Sigmoid colon (tissue), 7 donors: Measurements from ENCODE around the gene ST8SIA2. TPM values are rescaled to one million over a fixed set of nuclear protein-coding genes. Genes with fewer than 3 reads are reported as not detected.

Experiments
- DNase-seq: peaks from one replicate; pipeline ENCODE4 v3.0.0-alpha.2; 2019
- H3K27ac ChIP-seq, 4 donors: fragments of 200-600 bp; sonication (generic); one replicate each; pipeline ENCODE4 v1.5.1; 2016 to 2019; ENCODE audit warnings: mild to moderate bottlenecking in 1 of 4
- H3K27me3 ChIP-seq, 3 donors: fragments of 200-600 bp; sonication (generic); one replicate each; pipeline ENCODE4 v1.5.1; 2019; ENCODE audit warnings: mild to moderate bottlenecking in 1 of 3
- H3K36me3 ChIP-seq, 4 donors: fragments of 200-600 bp; sonication (generic); one replicate each; pipeline ENCODE4 v1.5.1; 2016 to 2019
- H3K4me1 ChIP-seq, 4 donors: fragments of 200-600 bp; sonication (generic); one replicate each; pipeline ENCODE4 v1.5.1; 2017 to 2019
- H3K4me3 ChIP-seq, 4 donors: fragments of 200-600 bp; sonication (generic); one replicate each; pipeline ENCODE4 v1.5.1; 2017 to 2019; ENCODE audit warnings: mild to moderate bottlenecking in 2 of 4, moderate library complexity in 1 of 4
- H3K9me3 ChIP-seq, 4 donors: fragments of 200-600 bp in 3 of 4; sonication (generic) in 3 of 4; one replicate each; pipeline versions ENCODE4 v1.5.1 to v1.6.1; 2013 to 2019
- EP300 ChIP-seq, 4 donors: sonication (generic); formaldehyde crosslinking; IDR thresholded peaks; one replicate each; pipeline ENCODE4 v1.6.1; 2017; ENCODE audit warnings: antibody characterized with exemption in 4 of 4
- POLR2A ChIP-seq, 2 donors: fragments of 450-650 bp; IDR thresholded peaks; one replicate each; pipeline ENCODE4 v1.6.1; 2016; ENCODE audit warnings: antibody characterized with exemption in 2 of 2, mild to moderate bottlenecking in 2 of 2, moderate library complexity in 2 of 2
- POLR2AphosphoS5 ChIP-seq, 4 donors: sonication (generic); formaldehyde crosslinking; IDR thresholded peaks; one replicate each; pipeline ENCODE4 v1.6.1; 2017; ENCODE audit warnings: antibody characterized with exemption in 4 of 4
- WGBS, 2 donors: extraction: QIAGEN DNeasy Blood & Tissue Kit; methylation state at CpG; one replicate each; pipeline ENCODE4 v1.1.7; 2013; 5-methylcytosine and 5-hydroxymethylcytosine counted together
- intact Hi-C: fragments of 100-400 bp; cut with DNase I; formaldehyde crosslinking; loops from one replicate; pipeline ENCODE4 v1.15.1; 2023
- polyA plus RNA-seq, 3 donors: library from polyadenylated mRNA; stranded (reverse); fragments of 200-250 nt; gene quantifications; one replicate each; pipeline ENCODE4 v1.2.3, GENCODE V29; 2013
- total RNA-seq, 4 donors: library from RNA; depleted of rRNA; stranded (reverse); fragments of >200 nt; gene quantifications; one replicate each; pipeline ENCODE4 v1.1.0, GENCODE V29; 2016
- TF ChIP-seq, protein P1 (sequence below), 4 experiments: fragments of 450-650 bp in 3 of 4; fragments of 200-600 bp in 1 of 4; IDR thresholded peaks; one replicate each; pipeline ENCODE4 v1.5.1; 2016 to 2019; ENCODE audit warnings: antibody characterized with exemption in 4 of 4, mild to moderate bottlenecking in 3 of 4, moderate library complexity in 2 of 4
- donor health status: healthy with polysubstance abuse.
- donor health status: Bipolar disorder and iron deficiency.
- donor health status: healthy.

The ST8SIA2 gene
- total RNA-seq (under 1 TPM in 3 of 4 donors, not detected in 1; under 0.01 to 0.71 (median 0.16) TPM), polyA plus RNA-seq (under 1 TPM in 2 of 3 donors, not detected in 1; under 0.01 to 0.23 TPM)

GRCh38 chr15:92393071-92393979 is at the start of gene ST8SIA2:
Gene ST8SIA2 (plus strand): TSS chr15:92393881. CDS start chr15:92394065, 184 bp downstream.
- Histone ChIP-seq H3K36me3 (no peaks in the 10 kb centered on the region), H3K9me3 (no peaks in the 10 kb centered on the region), H3K4me3 (peak within 1 kb of the TSS in 3 of 4 donors; percentile 12 to 37 (median 30)), H3K27me3 (peaks cover 25 to 63% (median 46%) of the 10 kb centered on the region in 3 donors), H3K27ac (no peak within 1 kb of the TSS), H3K4me1 (peaks cover 0 to 18% (median 17%) of the 10 kb centered on the region in 4 donors)
- DNase-seq, result no peak
- intact Hi-C loops, result no loop called here
- TF ChIP-seq POLR2A (IDR thresholded peaks at IDR 0.05) (no peak), POLR2AphosphoS5 (IDR thresholded peaks at IDR 0.05) (no peak), EP300 (IDR thresholded peaks at IDR 0.05) (no peak)
- TF ChIP-seq, protein P1, sequence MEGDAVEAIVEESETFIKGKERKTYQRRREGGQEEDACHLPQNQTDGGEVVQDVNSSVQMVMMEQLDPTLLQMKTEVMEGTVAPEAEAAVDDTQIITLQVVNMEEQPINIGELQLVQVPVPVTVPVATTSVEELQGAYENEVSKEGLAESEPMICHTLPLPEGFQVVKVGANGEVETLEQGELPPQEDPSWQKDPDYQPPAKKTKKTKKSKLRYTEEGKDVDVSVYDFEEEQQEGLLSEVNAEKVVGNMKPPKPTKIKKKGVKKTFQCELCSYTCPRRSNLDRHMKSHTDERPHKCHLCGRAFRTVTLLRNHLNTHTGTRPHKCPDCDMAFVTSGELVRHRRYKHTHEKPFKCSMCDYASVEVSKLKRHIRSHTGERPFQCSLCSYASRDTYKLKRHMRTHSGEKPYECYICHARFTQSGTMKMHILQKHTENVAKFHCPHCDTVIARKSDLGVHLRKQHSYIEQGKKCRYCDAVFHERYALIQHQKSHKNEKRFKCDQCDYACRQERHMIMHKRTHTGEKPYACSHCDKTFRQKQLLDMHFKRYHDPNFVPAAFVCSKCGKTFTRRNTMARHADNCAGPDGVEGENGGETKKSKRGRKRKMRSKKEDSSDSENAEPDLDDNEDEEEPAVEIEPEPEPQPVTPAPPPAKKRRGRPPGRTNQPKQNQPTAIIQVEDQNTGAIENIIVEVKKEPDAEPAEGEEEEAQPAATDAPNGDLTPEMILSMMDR (IDR thresholded peaks at IDR 0.05), result no peak
- WGBS, 2 donors, result 3 to 5% methylated on average over 78 of the region's 78 CpGs

DNA sequence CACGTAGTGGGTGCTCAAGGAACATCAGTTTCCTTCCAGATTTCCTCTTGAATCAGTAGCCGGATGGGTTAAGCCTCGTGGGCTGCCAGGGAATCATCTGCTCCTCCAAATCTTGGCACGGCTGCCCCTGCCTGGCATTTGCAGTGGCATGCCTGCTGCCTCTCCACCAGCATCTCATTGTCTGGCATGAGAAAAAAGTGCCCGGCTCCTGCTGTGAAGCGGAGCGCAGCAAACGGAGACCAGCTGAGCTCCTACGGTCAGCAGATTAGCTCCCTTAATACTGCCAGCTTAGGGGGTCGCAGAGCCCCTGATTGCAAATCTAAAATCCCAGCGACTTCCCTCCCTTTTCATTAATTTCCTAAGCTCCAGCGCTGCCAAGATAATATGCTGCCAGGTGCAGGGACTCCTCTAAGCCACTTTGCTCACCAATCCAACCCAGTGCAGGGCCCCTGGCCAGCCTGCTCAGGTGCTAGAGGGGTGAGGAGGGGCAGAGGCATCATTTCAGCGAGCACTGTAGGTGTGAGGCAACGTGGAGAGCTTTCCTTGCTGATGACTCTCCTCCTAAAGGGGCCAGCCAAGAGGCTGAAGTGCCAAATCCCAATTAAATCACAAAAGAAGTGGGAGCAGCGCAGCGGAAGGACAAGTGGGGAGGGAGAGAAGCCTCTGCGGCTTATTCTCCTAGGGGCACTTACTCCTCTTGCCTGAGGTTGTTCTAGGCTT is 49.6 kb upstream of the ST8SIA2 start:
- H3K4me3 ChIP-seq, result no peak overlapping the region
- H3K27me3 ChIP-seq, result peaks cover 0 to 3% (median 0%) of the 10 kb centered on the region in 3 donors
- H3K36me3 ChIP-seq, result no peaks in the 10 kb centered on the region
- H3K4me1 ChIP-seq, result peaks cover 0 to 6% (median 2%) of the 10 kb centered on the region in 4 donors
- 57 to 71% methylated on average over 17 of the region's 17 CpGs for WGBS, 2 donors
- TF ChIP-seq POLR2AphosphoS5 (IDR thresholded peaks at IDR 0.05) (no peak), EP300 (IDR thresholded peaks at IDR 0.05) (no peak), POLR2A (IDR thresholded peaks at IDR 0.05) (no peak)
- TF ChIP-seq, protein P1 (IDR thresholded peaks at IDR 0.05), result no peak
- no peak overlapping the region for H3K27ac ChIP-seq
- H3K9me3 ChIP-seq, result no peaks in the 10 kb centered on the region
- no peak for DNase-seq
- intact Hi-C loops, result no loop called here

- peaks cover 0 to 6% (median 2%) of the 10 kb centered on the region in 4 donors for H3K4me1 ChIP-seq
- H3K27me3 ChIP-seq, result peaks cover 0 to 3% (median 0%) of the 10 kb centered on the region in 3 donors
- intact Hi-C loops, result no loop called here
- no peak overlapping the region for H3K27ac ChIP-seq
- peaks cover 0 to 3% (median 0%) of the 10 kb centered on the region in 4 donors for H3K9me3 ChIP-seq
- no peak for DNase-seq
- TF ChIP-seq EP300 (IDR thresholded peaks at IDR 0.05) (no peak), POLR2AphosphoS5 (IDR thresholded peaks at IDR 0.05) (no peak), POLR2A (IDR thresholded peaks at IDR 0.05) (no peak)
- TF ChIP-seq, protein P1 (IDR thresholded peaks at IDR 0.05), result no peak
- no peaks in the 10 kb centered on the region for H3K36me3 ChIP-seq
- H3K4me3 ChIP-seq, result no peak overlapping the region
These were observed 47.6 kb upstream of the ST8SIA2 start for GRCh38 chr15:92346063-92346462.

- H3K27me3 ChIP-seq, result no peaks in the 10 kb centered on the region
- no peaks in the 10 kb centered on the region for H3K9me3 ChIP-seq
- DNase-seq, result no peak
- H3K4me1 ChIP-seq, result no peaks in the 10 kb centered on the region
- no peak overlapping the region for H3K4me3 ChIP-seq
- H3K27ac ChIP-seq, result no peak overlapping the region
- H3K36me3 ChIP-seq, result no peaks in the 10 kb centered on the region
- TF ChIP-seq POLR2AphosphoS5 (IDR thresholded peaks at IDR 0.05), result no peak
- no peak for TF ChIP-seq POLR2A (IDR thresholded peaks at IDR 0.05)
- no peak for TF ChIP-seq EP300 (IDR thresholded peaks at IDR 0.05)
- TF ChIP-seq, protein P1 (IDR thresholded peaks at IDR 0.05), result no peak
- intact Hi-C loops, result no loop called here
- WGBS, 2 donors, result 95 to 97% methylated on average over 3 of the region's 3 CpGs
These were observed 38.4 kb upstream of the ST8SIA2 start for GRCh38 chr15:92355307-92355706.
